IMR-90 (cell line): ENCODE data around the gene C2. TPM values are rescaled to one million over a fixed set of nuclear protein-coding genes. Genes with fewer than 3 reads are reported as not detected.

Source experiments
- ATAC-seq: fragments of 200-7000 bp; cut with Tn5 transposase; 2 replicates; pipeline ENCODE4 v1.9.1; 2020; ENCODE audit warnings: low read depth, mild to moderate bottlenecking, moderate library complexity
- BruUV-seq: library from RNA; stranded (reverse); fragments of 400-500 nt; replicated peaks from 2 replicates; lab custom pipeline; 2021; lab: Mats Ljungman, UMichigan
- CTCF ChIA-PET: fragments of 300-600 bp; formaldehyde crosslinking; extraction: SDS; loops from one replicate; lab custom pipeline; 2021; ENCODE audit warnings: antibody characterized with exemption; lab: Yijun Ruan, JAX
- POLR2A ChIA-PET: fragments of 300-600 bp; sonication (Branson Sonifier 250); formaldehyde crosslinking; loops from one replicate; lab custom pipeline; 2022; ENCODE audit warnings: antibody characterized with exemption; ENCODE audit not compliant: unreplicated experiment; lab: Charles Lee
- DNase-seq: peaks from one replicate; pipeline ENCODE4 v3.0.0; 2013
- H2AFZ ChIP-seq: replicated peaks from 2 replicates; pipeline ENCODE3; 2013; ENCODE audit warnings: low read length, mild to moderate bottlenecking; ENCODE audit not compliant: poor library complexity
- H2AK5ac ChIP-seq: 2 replicates; pipeline ENCODE4 v1.6.1; 2013; ENCODE audit warnings: low read depth, low read length, inconsistent platforms
- H2AK9ac ChIP-seq: replicated peaks from 2 replicates; pipeline ENCODE3; 2013; ENCODE audit warnings: mild to moderate bottlenecking, low read depth, low read length, moderate library complexity; ENCODE audit not compliant: poor library complexity
- H2BK120ac ChIP-seq: 2 replicates; pipeline ENCODE4 v1.6.1; 2013; ENCODE audit warnings: low read depth, low read length, inconsistent platforms
- H2BK15ac ChIP-seq: 3 replicates; pipeline ENCODE4 v1.6.1; 2013; ENCODE audit warnings: low read depth, low read length, inconsistent platforms
- H2BK20ac ChIP-seq: 2 replicates; pipeline ENCODE4 v1.6.1; 2013; ENCODE audit warnings: low read depth, mild to moderate bottlenecking, inconsistent platforms, low read length, moderate library complexity
- H2BK5ac ChIP-seq: 2 replicates; pipeline ENCODE4 v1.6.1; 2013; ENCODE audit warnings: mild to moderate bottlenecking, low read depth, low read length, inconsistent platforms; ENCODE audit not compliant: poor library complexity, severe bottlenecking
- H3K14ac ChIP-seq: replicated peaks from 2 replicates; pipeline ENCODE4 v1.6.1; 2013; ENCODE audit warnings: low read depth, low read length, inconsistent platforms
- H3K18ac ChIP-seq: 2 replicates; pipeline ENCODE4 v1.6.1; 2013; ENCODE audit warnings: low read depth, low read length, control low read depth
- H3K23ac ChIP-seq: 2 replicates; pipeline ENCODE4 v1.6.1; 2013; ENCODE audit warnings: low read depth, low read length, inconsistent platforms
- H3K27ac ChIP-seq: 2 replicates; pipeline ENCODE4 v1.5.1; 2013; ENCODE audit warnings: mild to moderate bottlenecking, control low read depth, low read length; ENCODE audit not compliant: insufficient read depth
- H3K27me3 ChIP-seq: 2 replicates; pipeline ENCODE4 v1.6.1; 2013; ENCODE audit warnings: low read length; ENCODE audit not compliant: control insufficient read depth, insufficient read depth
- H3K36me3 ChIP-seq: 2 replicates; pipeline ENCODE4 v1.6.1; 2013; ENCODE audit warnings: low read length, mixed read lengths; ENCODE audit not compliant: control insufficient read depth, insufficient read depth
- H3K4ac ChIP-seq: 2 replicates; pipeline ENCODE4 v1.6.1; 2013; ENCODE audit warnings: low read depth, low read length, inconsistent platforms
- H3K4me1 ChIP-seq: 2 replicates; pipeline ENCODE4 v1.6.1; 2013; ENCODE audit warnings: low read length, mixed read lengths; ENCODE audit not compliant: control insufficient read depth, insufficient read depth
- H3K4me2 ChIP-seq: 2 replicates; pipeline ENCODE4 v1.6.1; 2013; ENCODE audit warnings: low read depth, mild to moderate bottlenecking, control low read depth, low read length, moderate library complexity
- H3K4me3 ChIP-seq: 2 replicates; pipeline ENCODE4 v1.5.1; 2013; ENCODE audit warnings: low read depth, mild to moderate bottlenecking, control low read depth, low read length, moderate library complexity; ENCODE audit not compliant: insufficient read depth
- H3K56ac ChIP-seq: 2 replicates; pipeline ENCODE4 v1.6.1; 2013; ENCODE audit warnings: low read length, inconsistent platforms; ENCODE audit not compliant: insufficient read depth; ENCODE audit errors: extremely low read depth
- H3K79me1 ChIP-seq, 2 experiments: 2 replicates each; pipeline ENCODE4 v1.6.1; 2013; ENCODE audit warnings: low read length in 2 of 2, inconsistent platforms in 1 of 2, low read depth in 1 of 2
- H3K9ac ChIP-seq: 2 replicates; pipeline ENCODE4 v1.6.1; 2013; ENCODE audit warnings: low read depth, low read length, control low read depth
- H3K9me1 ChIP-seq: 2 replicates; pipeline ENCODE4 v1.6.1; 2013; ENCODE audit warnings: low read length, inconsistent platforms; ENCODE audit not compliant: insufficient read depth
- H3K9me3 ChIP-seq: 2 replicates; pipeline ENCODE4 v1.6.1; 2013; ENCODE audit warnings: low read length; ENCODE audit not compliant: control insufficient read depth, insufficient read depth
- H4K20me1 ChIP-seq: 2 replicates; pipeline ENCODE4 v1.6.1; 2013; ENCODE audit warnings: low read length, inconsistent platforms; ENCODE audit not compliant: insufficient read depth
- H4K5ac ChIP-seq: 2 replicates; pipeline ENCODE4 v1.6.1; 2013; ENCODE audit warnings: mild to moderate bottlenecking, low read depth, low read length, control low read depth
- H4K8ac ChIP-seq, 2 experiments: 2 replicates each; pipeline ENCODE4 v1.6.1; 2013; ENCODE audit warnings: low read depth in 2 of 2, low read length in 2 of 2, control low read depth in 1 of 2, inconsistent platforms in 1 of 2
- H4K91ac ChIP-seq: 2 replicates; pipeline ENCODE4 v1.6.1; 2013; ENCODE audit warnings: low read depth, low read length, inconsistent platforms; ENCODE audit not compliant: insufficient read depth
- BHLHE40 ChIP-seq: fragments of 150-350 bp; IDR thresholded peaks from 2 replicates; pipeline ENCODE4 v1.6.1; 2016; ENCODE audit warnings: mild to moderate bottlenecking, low read depth, low read length
- CHD1 ChIP-seq: IDR thresholded peaks from 2 replicates; pipeline ENCODE4 v1.6.1; 2012; ENCODE audit warnings: low read depth, low read length, improper control_type of control experiment
- MAFK ChIP-seq: IDR thresholded peaks from 2 replicates; pipeline ENCODE4 v1.6.1; 2012; ENCODE audit warnings: low read depth, low read length, improper control_type of control experiment
- MAZ ChIP-seq: IDR thresholded peaks from 2 replicates; pipeline ENCODE4 v1.6.1; 2012; ENCODE audit warnings: low read depth, mild to moderate bottlenecking, low read length, improper control_type of control experiment, moderate library complexity, borderline replicate concordance
- MXI1 ChIP-seq: IDR thresholded peaks from 2 replicates; pipeline ENCODE4 v1.6.1; 2012; ENCODE audit warnings: low read depth, mild to moderate bottlenecking, low read length, moderate library complexity, borderline replicate concordance
- NFE2L2 ChIP-seq: fragments of 150-350 bp; IDR thresholded peaks from 2 replicates; pipeline ENCODE4 v1.6.1; 2016; ENCODE audit warnings: low read depth, mild to moderate bottlenecking, low read length
- POLR2A ChIP-seq: IDR thresholded peaks from 2 replicates; pipeline ENCODE4 v1.6.1; 2012; ENCODE audit warnings: mild to moderate bottlenecking, low read depth, low read length
- RFX5 ChIP-seq: IDR thresholded peaks from 2 replicates; pipeline ENCODE4 v1.8.0; 2012; ENCODE audit warnings: low read depth, mild to moderate bottlenecking, low read length, moderate library complexity
- SMC3 ChIP-seq: fragments of 150-350 bp; IDR thresholded peaks from 2 replicates; pipeline ENCODE4 v1.6.1; 2016; ENCODE audit warnings: low read depth, mild to moderate bottlenecking, antibody characterized with exemption, low read length, moderate library complexity
- WGBS, 2 experiments: methylation state at CpG; one replicate each; pipeline versions ENCODE4 v1.1.5 to v1.1.7; 2013; ENCODE audit warnings: missing lambda C conversion rate in 2 of 2; ENCODE audit not compliant: insufficient read length in 1 of 2; ENCODE audit errors: extremely low coverage in 2 of 2; 5-methylcytosine and 5-hydroxymethylcytosine counted together
- dilution Hi-C: fragments of 300-500 bp; cut with HindIII; formaldehyde crosslinking; loops from one replicate; pipeline ENCODE4 v1.14.3; 2018; ENCODE audit warnings: low sequenced_read_pairs; ENCODE audit not compliant: unreplicated experiment
- in situ Hi-C: fragments of 300-500 bp; cut with MboI; formaldehyde crosslinking; loops from 3 replicates; pipeline ENCODE4 v1.14.3; 2019; ENCODE audit warnings: low sequenced_read_pairs, inconsistent platforms, mixed read lengths
- intact Hi-C: fragments of 100-400 bp; cut with micrococcal nuclease; formaldehyde crosslinking; loops from 2 replicates; pipeline ENCODE4 v1.10.0; 2022
- polyA plus RNA-seq, 3 experiments: library from polyadenylated mRNA; depleted of rRNA; stranded (reverse); fragments of >200 nt; gene quantifications; 2 replicates each; pipeline ENCODE4 v1.2.3, GENCODE V29; 2012; ENCODE audit warnings: low replicate concordance in 1 of 3
- total RNA-seq: library from RNA; depleted of rRNA; stranded (reverse); fragments of >200 nt; gene quantifications from 2 replicates; pipeline ENCODE4 v1.2.3, GENCODE V29; 2012

C2 gene
- total and polyA plus RNA-seq, 2 of the 4 experiments (the other 2 are of a cell fraction) = 0.18 to 0.19 TPM

DNA sequence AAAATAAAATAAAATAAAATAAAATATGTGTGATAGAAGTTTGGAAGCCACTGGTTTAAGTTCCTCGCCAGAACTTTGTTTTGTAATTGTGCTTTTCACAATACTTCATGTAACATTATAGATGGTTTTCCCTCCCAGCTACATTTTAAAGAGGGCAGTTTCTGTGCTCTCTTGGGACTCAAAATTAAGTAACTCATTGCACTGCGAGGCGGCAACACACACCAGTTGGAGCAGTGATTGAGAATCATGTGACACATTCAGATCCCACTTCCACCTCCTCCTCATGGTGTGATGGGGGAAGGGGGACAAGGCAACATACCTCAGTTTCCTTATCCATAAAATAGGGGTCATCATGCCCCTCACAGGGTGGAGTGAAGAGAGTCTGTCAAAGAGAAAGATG is 7.5 kb downstream of the C2 start:
- H2BK20ac ChIP-seq = no peak overlapping the region
- no peak for ATAC-seq
- H2AFZ ChIP-seq = no peak overlapping the region
- H3K56ac ChIP-seq = no peak overlapping the region
- H3K4ac ChIP-seq = no peak overlapping the region
- no peak for DNase-seq
- no peaks in the 10 kb centered on the region for H3K36me3 ChIP-seq
- in situ Hi-C loops = no loop called here
- no TSS peak for BruUV-seq
- intact Hi-C loops = no loop called here
- no peaks in the 10 kb centered on the region for H3K9me1 ChIP-seq
- no peak overlapping the region for H4K5ac ChIP-seq
- no peak overlapping the region for H4K8ac ChIP-seq
- H2BK15ac ChIP-seq = no peak overlapping the region
- dilution Hi-C loops = no loop called here
- no peaks in the 10 kb centered on the region for H3K9me3 ChIP-seq
- no peak overlapping the region for H3K4me2 ChIP-seq
- no CpG with 5 or more reads among the region's 3 CpGs for WGBS, 2 experiments
- no peak overlapping the region for H3K14ac ChIP-seq
- peaks cover under 1% of the 10 kb centered on the region for H3K4me1 ChIP-seq
- CTCF ChIA-PET = no interaction called here
- no peak overlapping the region for H4K91ac ChIP-seq
- no peak overlapping the region for H3K4me3 ChIP-seq
- peaks cover 8% of the 10 kb centered on the region for H3K27me3 ChIP-seq
- no peak overlapping the region for H3K9ac ChIP-seq
- H2AK9ac ChIP-seq = no peak overlapping the region
- TF ChIP-seq RFX5 = no peak
- no peak for TF ChIP-seq CHD1
- TF ChIP-seq SMC3 = no peak
- no peak for TF ChIP-seq POLR2A
- no peak for TF ChIP-seq BHLHE40
- TF ChIP-seq MAZ = no peak
- TF ChIP-seq NFE2L2 = no peak
- no peak for TF ChIP-seq MXI1
- no peak for TF ChIP-seq MAFK
- no peak overlapping the region for H2AK5ac ChIP-seq
- no peak overlapping the region for H2BK120ac ChIP-seq
- H3K79me1 ChIP-seq = no peaks in the 10 kb centered on the region
- POLR2A ChIA-PET = no interaction called here
- no peak overlapping the region for H3K23ac ChIP-seq
- H3K18ac ChIP-seq = no peak overlapping the region
- no peak overlapping the region for H3K27ac ChIP-seq
- H4K20me1 ChIP-seq = no peaks in the 10 kb centered on the region
- no peak overlapping the region for H2BK5ac ChIP-seq
